HG03442 (cell line): ENCODE results near the gene PSKH1.

Source experiments
- ATAC-seq: cut with Tn5 transposase; IDR thresholded peaks from one replicate; pipeline ENCODE4 v1.9.1; 2021; ENCODE audit warnings: mild to moderate bottlenecking, moderate library complexity; ENCODE audit not compliant: unreplicated experiment

PSKH1 gene

GRCh38 chr16:67939507-67940445 lies 46.7 kb downstream of the PSKH1 start:
- ATAC-seq, result no peak

GRCh38 chr16:67940446-67941089 lies 47.5 kb downstream of the PSKH1 start:
- ATAC-seq, result no peak

DNA sequence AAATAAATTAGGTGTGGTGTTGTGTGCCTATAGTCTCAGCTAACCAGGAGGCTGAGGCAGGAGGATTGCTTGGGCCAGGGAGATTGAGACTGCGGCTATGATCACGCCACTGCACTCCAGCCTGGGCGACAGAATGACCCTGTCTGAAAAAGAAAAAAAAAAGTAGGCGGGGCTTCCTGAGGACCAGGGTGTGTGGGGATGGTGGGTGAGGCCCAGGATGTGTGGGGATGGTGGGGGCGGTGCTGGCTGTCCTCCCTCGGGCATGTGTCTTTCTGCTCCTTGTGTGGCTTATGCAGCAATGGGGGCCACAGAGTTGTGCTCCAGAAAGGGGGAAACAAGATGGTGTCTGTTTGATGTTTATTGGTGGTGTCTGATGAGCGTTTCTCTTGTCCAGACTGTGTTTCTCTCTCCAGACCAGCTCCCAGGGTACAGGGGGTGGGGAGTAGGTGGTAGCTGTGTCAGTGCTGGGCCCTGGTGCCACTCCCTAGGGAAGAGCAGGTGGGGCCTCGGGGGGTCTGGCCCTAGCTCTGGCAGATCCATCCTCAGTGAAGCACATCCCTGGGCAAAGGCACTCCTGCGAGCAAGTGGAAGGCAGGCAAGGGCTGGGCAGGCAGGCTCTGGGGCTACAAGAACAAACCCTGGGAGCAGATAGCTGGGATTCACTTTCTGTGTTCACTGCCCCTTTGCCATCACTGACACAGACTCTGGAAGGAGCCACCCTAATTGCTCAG lies 48.6 kb downstream of the PSKH1 start:
- no peak for ATAC-seq

GRCh38 chr16:67942200-67942509 lies 49.1 kb downstream of the PSKH1 start:
- ATAC-seq, result no peak

DNA sequence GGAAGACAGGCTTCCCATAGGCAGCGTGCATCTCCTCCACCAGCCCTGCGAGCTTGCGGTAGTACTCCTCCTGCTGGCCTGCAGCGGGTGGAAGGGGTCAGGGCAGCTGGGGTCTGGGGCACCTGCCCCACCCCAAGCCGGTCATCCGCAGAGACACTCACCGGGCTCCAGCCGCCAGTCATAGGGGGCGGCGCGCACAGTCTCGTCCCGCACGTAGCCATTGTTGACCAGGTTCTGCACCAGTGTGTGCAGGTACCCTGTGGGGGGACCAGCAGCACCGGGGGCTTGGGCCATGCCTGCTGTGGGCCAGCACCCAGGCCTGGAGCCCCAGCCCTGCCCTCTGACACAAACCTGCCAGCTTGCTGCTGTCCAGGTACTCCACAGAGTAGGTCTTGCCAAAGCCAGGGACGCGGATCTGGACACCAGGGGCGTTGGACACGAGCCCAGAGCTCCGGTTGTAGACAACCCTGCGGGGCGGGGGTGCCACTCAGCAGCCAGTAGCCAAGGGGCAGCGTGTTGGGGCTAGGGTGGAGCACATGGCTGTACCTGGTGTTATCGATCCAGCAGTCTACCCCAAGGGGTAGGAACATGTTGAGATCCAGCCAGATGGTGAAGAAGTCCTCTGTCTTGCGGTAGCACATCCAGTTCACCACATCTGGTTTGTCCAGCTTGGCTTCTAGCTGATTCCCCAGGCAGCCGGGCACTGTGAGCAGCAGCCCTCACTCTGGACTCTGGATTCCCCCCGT lies 49.6 kb downstream of the PSKH1 start:
- no peak for ATAC-seq

GRCh38 chr16:67943256-67943618 lies 50.2 kb downstream of the PSKH1 start:
- no peak for ATAC-seq

GRCh38 chr16:67943619-67944504 lies 50.8 kb downstream of the PSKH1 start, which contains the start of gene LCAT:
TSS of gene LCAT (minus strand) at chr16:67944120. CDS start at chr16:67944101, 19 bp downstream.
- no peak for ATAC-seq

GRCh38 chr16:67944690-67945391 lies 51.8 kb downstream of the PSKH1 start:
- no peak for ATAC-seq

DNA sequence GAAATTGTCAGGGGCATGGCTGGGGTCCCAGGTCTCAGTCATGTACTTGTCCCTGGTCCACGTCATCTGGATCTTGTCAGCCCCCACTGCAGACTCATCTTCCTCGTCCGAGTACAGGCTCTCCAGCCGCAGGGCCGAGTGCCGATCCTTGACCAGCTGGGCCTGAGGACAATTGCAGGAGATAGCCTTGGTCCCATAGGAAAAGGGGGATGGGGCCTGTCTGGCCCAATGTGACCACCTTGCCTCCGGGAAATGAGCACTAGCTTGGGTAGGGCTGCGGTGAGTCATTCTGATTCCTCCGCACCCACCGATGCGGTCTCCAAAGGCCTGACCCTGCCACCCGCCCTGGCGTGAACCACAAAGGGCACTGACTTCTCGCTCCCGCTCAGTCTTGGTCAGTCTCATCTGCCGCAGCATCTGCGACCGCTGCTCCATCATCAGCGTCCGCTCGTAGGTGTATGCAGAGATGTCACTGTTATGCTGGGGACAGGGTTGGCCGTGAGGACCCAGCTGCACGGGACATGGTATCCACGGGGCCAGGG lies 52.4 kb downstream of the PSKH1 start:
- ATAC-seq, result no peak

DNA sequence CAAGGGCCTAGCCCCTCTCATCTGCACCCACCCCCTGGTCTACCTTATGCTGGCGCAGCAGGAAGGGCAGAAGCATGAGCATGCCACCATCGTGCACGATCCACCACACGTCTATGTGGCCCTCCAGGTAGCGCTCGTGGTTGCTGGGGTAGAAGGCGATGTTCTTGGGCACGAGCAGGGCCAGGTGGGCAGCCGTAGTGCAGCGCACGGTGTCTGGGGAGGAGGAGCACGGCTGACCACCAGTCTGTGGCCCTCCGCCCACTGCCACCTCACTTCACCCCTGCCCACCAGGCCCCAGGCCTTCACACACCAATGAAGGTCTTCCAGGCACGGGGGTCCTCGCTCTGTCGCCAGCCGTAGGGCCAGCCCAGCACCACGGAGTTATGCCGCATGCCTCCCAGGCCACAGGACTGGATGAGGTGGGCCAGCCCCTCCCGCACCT lies 53.1 kb downstream of the PSKH1 start:
- ATAC-seq, result no peak

- ATAC-seq, result no peak
Measured at GRCh38 chr16:67946966-67947558, 54.0 kb downstream of the PSKH1 start.

- ATAC-seq, result no peak
Measured at GRCh38 chr16:67948015-67948414, 55.0 kb downstream of the PSKH1 start.

- no peak for ATAC-seq
Measured at GRCh38 chr16:67949645-67950044, 56.6 kb downstream of the PSKH1 start.

- ATAC-seq, result no peak
Measured at GRCh38 chr16:67950335-67950843, 57.3 kb downstream of the PSKH1 start.

DNA sequence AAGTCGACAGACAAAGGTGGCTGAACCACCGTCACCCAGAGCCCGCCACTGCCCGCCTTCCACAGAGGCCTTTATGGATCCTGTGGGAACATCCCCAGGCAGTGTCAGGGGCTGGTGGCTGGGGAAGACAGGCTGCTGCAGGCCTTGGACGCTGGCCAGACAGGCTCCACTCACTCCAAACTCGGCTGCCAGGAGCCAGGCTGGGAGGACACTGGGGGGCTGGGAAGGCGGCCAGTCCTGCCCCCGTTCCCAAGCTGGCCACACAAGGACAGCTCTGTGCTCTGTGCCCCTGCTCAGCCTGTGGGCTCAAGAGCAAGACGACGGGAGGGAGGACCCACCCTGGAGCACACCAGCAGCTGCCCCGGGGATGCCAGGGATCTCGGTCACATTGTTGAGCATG lies 58.4 kb downstream of the PSKH1 start:
- ATAC-seq, result no peak

DNA sequence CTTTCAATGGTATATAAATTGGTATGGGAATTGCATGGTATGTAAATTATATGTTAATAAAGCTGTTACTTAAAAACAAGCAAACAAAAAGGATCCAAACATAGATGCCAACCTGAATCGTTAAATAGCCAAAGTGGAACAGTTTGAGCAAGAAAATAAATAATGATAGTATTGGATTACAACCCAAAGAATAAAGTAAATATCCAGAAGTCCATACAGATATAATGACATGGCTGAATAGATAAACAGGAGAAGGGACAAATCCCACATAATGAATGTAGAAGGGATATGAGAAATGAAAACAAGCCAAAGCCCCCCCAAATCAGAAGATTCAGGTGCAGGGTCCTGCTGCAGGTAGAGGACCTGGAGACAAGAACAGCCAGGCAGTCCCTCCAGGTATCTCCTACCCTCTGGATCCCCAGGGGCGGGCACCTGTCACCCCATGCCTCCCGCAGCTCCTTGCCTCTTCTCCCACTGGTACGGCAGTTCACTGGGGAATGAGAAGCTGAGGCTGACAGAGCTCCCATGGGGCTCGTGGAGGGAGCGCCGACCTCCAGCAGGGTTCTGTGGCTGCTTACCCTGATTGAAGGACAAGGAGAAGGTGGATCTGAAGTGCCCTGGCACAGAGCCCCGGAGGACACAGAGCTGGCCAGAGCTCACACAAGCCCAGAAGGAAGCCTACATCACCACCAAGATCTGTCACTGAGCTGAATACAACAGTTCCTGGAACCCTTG lies 60.8 kb downstream of the PSKH1 start:
- no peak for ATAC-seq

GRCh38 chr16:67954421-67955196 lies 61.6 kb downstream of the PSKH1 start:
- ATAC-seq, result no peak
